Kidney epithelial cell (primary cell): ENCODE measurements around the gene SETBP1. TPM values are rescaled to one million over a fixed set of nuclear protein-coding genes. Genes with fewer than 3 reads are reported as not detected.
A peak's percentile ranks its signal among the peaks of the same experiment; 100 is the strongest.

Experiments used
- DNase-seq: peaks from one replicate; pipeline ENCODE4 v3.0.0-alpha.2; 2010; ENCODE audit warnings: low read depth
- H3K27me3 ChIP-seq: 2 replicates; pipeline ENCODE4 v1.6.0; 2011; ENCODE audit warnings: low read length; ENCODE audit not compliant: control insufficient read depth, insufficient read depth
- H3K36me3 ChIP-seq: 2 replicates; pipeline ENCODE4 v1.5.1; 2011; ENCODE audit warnings: low read length; ENCODE audit not compliant: control insufficient read depth, insufficient read depth
- H3K4me3 ChIP-seq: 2 replicates; pipeline ENCODE4 v1.5.1; 2011; ENCODE audit warnings: low read depth, mild to moderate bottlenecking, control low read depth, low read length
- CTCF ChIP-seq: IDR thresholded peaks from 2 replicates; pipeline ENCODE4 v1.5.1; 2011; ENCODE audit warnings: mild to moderate bottlenecking, moderate library complexity, low read length, control low read depth, inconsistent platforms; ENCODE audit not compliant: insufficient read depth, poor library complexity, severe bottlenecking
- total RNA-seq: library from RNA; depleted of rRNA; stranded (reverse); fragments of >200 nt; gene quantifications from 2 replicates; pipeline ENCODE4 v1.2.3, GENCODE V29; 2015

Gene SETBP1
- total RNA-seq, 1 donor from 2014 or later = 2.9 TPM

- H3K4me3 ChIP-seq = no peak overlapping the region
- DNase-seq = no peak
- H3K27me3 ChIP-seq = no peaks in the 10 kb centered on the region
- no peak for TF ChIP-seq CTCF
- no peaks in the 10 kb centered on the region for H3K36me3 ChIP-seq
Measured at GRCh38 chr18:45007531-45007930, 326.8 kb downstream of the SETBP1 start.

GRCh38 chr18:45008694-45009413 lies 328.2 kb downstream of the SETBP1 start:
- no peak overlapping the region for H3K4me3 ChIP-seq
- H3K36me3 ChIP-seq = no peaks in the 10 kb centered on the region
- DNase-seq = no peak
- no peak for TF ChIP-seq CTCF
- no peaks in the 10 kb centered on the region for H3K27me3 ChIP-seq

GRCh38 chr18:45009756-45010155 lies 329.1 kb downstream of the SETBP1 start:
- H3K27me3 ChIP-seq = no peaks in the 10 kb centered on the region
- TF ChIP-seq CTCF = no peak
- DNase-seq = no peak

GRCh38 chr18:45012286-45012685 lies 331.6 kb downstream of the SETBP1 start:
- no peaks in the 10 kb centered on the region for H3K36me3 ChIP-seq
- no peak for DNase-seq
- H3K4me3 ChIP-seq = no peak overlapping the region
- H3K27me3 ChIP-seq = no peaks in the 10 kb centered on the region
- TF ChIP-seq CTCF = no peak

More at GRCh38 chr18:45009756-45010155, 329.1 kb downstream of the SETBP1 start:
- Histone ChIP-seq H3K4me3 (no peak overlapping the region), H3K36me3 (no peaks in the 10 kb centered on the region)

- no peaks in the 10 kb centered on the region for H3K27me3 ChIP-seq
- H3K36me3 ChIP-seq = no peaks in the 10 kb centered on the region
- H3K4me3 ChIP-seq = no peak overlapping the region
- DNase-seq = peak; percentile 68
- peak; percentile 41 for TF ChIP-seq CTCF
Measured at GRCh38 chr18:45014047-45014501, 333.4 kb downstream of the SETBP1 start.

GRCh38 chr18:45015788-45016128 lies 335.1 kb downstream of the SETBP1 start:
- no peak for TF ChIP-seq CTCF
- no peaks in the 10 kb centered on the region for H3K36me3 ChIP-seq
- H3K27me3 ChIP-seq = no peaks in the 10 kb centered on the region
- H3K4me3 ChIP-seq = no peak overlapping the region
- no peak for DNase-seq
